PC-9 (cell line): ENCODE measurements around the gene ENO4.

Experiments used
- EZH2 ChIP-seq: fragments of 200-600 bp; sonication (generic); IDR thresholded peaks from 2 replicates; pipeline ENCODE4 v1.8.0; 2017; ENCODE audit warnings: antibody characterized with exemption, low read depth
- TF ChIP-seq, protein P1 (sequence below): fragments of 200-600 bp; sonication (generic); conservative IDR thresholded peaks from 2 replicates; pipeline ENCODE4 v1.6.1; 2017; ENCODE audit warnings: mixed run types, antibody characterized with exemption, mild to moderate bottlenecking, moderate library complexity

DNA sequence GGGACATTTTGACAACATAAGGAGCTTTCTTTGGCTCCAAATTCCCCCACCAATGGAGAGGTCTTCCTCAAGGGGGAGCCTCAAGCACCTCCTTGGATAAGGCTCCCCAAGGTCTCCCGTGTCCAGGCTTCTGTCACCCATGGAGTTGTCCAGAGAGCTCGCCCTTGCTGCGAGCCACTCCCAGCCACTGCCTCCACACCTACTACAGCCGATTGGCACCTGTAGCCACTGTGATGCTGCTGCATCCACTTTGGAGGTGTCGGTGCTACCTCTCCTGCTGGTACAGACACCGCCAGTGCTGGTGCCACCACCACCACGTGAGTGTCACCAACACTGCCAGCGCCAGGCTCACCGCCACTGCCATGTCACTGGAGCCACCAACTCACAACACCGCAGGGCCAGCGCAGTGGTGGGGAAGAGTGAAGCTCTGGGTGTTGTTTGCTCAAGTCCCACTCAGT, 22.1 kb upstream of the ENO4 start:
- no peak for TF ChIP-seq EZH2
- TF ChIP-seq, protein P1, sequence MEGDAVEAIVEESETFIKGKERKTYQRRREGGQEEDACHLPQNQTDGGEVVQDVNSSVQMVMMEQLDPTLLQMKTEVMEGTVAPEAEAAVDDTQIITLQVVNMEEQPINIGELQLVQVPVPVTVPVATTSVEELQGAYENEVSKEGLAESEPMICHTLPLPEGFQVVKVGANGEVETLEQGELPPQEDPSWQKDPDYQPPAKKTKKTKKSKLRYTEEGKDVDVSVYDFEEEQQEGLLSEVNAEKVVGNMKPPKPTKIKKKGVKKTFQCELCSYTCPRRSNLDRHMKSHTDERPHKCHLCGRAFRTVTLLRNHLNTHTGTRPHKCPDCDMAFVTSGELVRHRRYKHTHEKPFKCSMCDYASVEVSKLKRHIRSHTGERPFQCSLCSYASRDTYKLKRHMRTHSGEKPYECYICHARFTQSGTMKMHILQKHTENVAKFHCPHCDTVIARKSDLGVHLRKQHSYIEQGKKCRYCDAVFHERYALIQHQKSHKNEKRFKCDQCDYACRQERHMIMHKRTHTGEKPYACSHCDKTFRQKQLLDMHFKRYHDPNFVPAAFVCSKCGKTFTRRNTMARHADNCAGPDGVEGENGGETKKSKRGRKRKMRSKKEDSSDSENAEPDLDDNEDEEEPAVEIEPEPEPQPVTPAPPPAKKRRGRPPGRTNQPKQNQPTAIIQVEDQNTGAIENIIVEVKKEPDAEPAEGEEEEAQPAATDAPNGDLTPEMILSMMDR, result no peak
